Esophagus (tissue), 2 donors: ENCODE results near the gene SETDB2. TPM values are rescaled to one million over a fixed set of nuclear protein-coding genes. Genes with fewer than 3 reads are reported as not detected.
A peak's percentile ranks its signal among the peaks of the same experiment; 100 is the strongest.

Experiments
- H3K27ac ChIP-seq, 2 donors: one replicate each; pipeline ENCODE4 v1.5.1; 2013; ENCODE audit warnings: low read depth in 2 of 2, mild to moderate bottlenecking in 2 of 2, inconsistent platforms in 1 of 2, low read length in 1 of 2, moderate library complexity in 1 of 2
- H3K27me3 ChIP-seq, 2 donors: one replicate each; pipeline ENCODE4 v1.6.1; 2013; ENCODE audit warnings: low read length in 2 of 2, control low read depth in 1 of 2, mild to moderate bottlenecking in 1 of 2; ENCODE audit not compliant: insufficient read depth in 2 of 2, control insufficient read depth in 1 of 2
- H3K36me3 ChIP-seq, 2 donors: one replicate each; pipeline ENCODE4 v1.6.1; 2013; ENCODE audit warnings: low read length in 1 of 2; ENCODE audit not compliant: control insufficient read depth in 2 of 2, insufficient read depth in 2 of 2
- H3K4me1 ChIP-seq, 2 donors: one replicate each; pipeline ENCODE4 v1.6.1; 2013; ENCODE audit warnings: low read length in 1 of 2; ENCODE audit not compliant: control insufficient read depth in 2 of 2, insufficient read depth in 2 of 2
- H3K4me3 ChIP-seq, 2 donors: one replicate each; pipeline ENCODE4 v1.5.1; 2013; ENCODE audit warnings: low read length in 2 of 2, mild to moderate bottlenecking in 2 of 2, low read depth in 1 of 2, moderate library complexity in 1 of 2
- H3K9me3 ChIP-seq, 2 donors: one replicate each; pipeline ENCODE4 v1.6.1; 2013; ENCODE audit warnings: mild to moderate bottlenecking in 2 of 2, low read depth in 1 of 2, low read length in 1 of 2, moderate library complexity in 1 of 2; ENCODE audit not compliant: control insufficient read depth in 2 of 2, insufficient read depth in 1 of 2
- WGBS, 2 donors: extraction: QIAGEN DNeasy Blood & Tissue Kit; methylation state at CpG; one replicate each; pipeline ENCODE4 v1.1.7; 2013; 5-methylcytosine and 5-hydroxymethylcytosine counted together
- polyA plus RNA-seq, 2 donors: library from polyadenylated mRNA; stranded (reverse); fragments of 200-250 nt; gene quantifications; one replicate each; pipeline ENCODE4 v1.2.3, GENCODE V29; 2013
- donor health status: healthy with polysubstance abuse.
- donor health status: Bipolar disorder and iron deficiency.

The SETDB2 gene
- 1 to 10 TPM; 2.0 to 2.1 TPM for polyA plus RNA-seq

GRCh38 chr13:49443704-49444523, at the start of gene SETDB2, which contains the start of gene CAB39L:
Gene SETDB2, plus strand, starts transcription at chr13:49444274. Its CDS starts 7,620 bp downstream, at chr13:49451894.
Gene CAB39L, minus strand, starts transcription at chr13:49444064. Its CDS starts 61,154 bp downstream, at chr13:49382910.
- WGBS, 2 donors, result 0% methylated on average over 53 of the region's 53 CpGs
- Histone ChIP-seq H3K4me1 (no peaks in the 10 kb centered on the region), H3K36me3 (no peaks in the 10 kb centered on the region), H3K27ac (peak within 1 kb of the TSS; percentile 94 to 99), H3K27me3 (no peaks in the 10 kb centered on the region), H3K4me3 (peak within 1 kb of the TSS; percentile 72 to 81), H3K9me3 (no peaks in the 10 kb centered on the region)

GRCh38 chr13:49395451-49395865, 48.6 kb upstream of the SETDB2 start:
- no peaks in the 10 kb centered on the region for H3K9me3 ChIP-seq
- WGBS, 2 donors, result 27 to 39% methylated on average over 1 of the region's 1 CpG
- no peaks in the 10 kb centered on the region for H3K27me3 ChIP-seq
- no peak overlapping the region for H3K4me3 ChIP-seq
- no peaks in the 10 kb centered on the region for H3K4me1 ChIP-seq
- no peak overlapping the region for H3K27ac ChIP-seq
- no peaks in the 10 kb centered on the region for H3K36me3 ChIP-seq

- no peaks in the 10 kb centered on the region for H3K36me3 ChIP-seq
- no peak overlapping the region for H3K4me3 ChIP-seq
- H3K4me1 ChIP-seq, result no peaks in the 10 kb centered on the region
- 68 to 81% methylated on average over 1 of the region's 1 CpG for WGBS, 2 donors
- no peaks in the 10 kb centered on the region for H3K9me3 ChIP-seq
- H3K27me3 ChIP-seq, result no peaks in the 10 kb centered on the region
- no peak overlapping the region for H3K27ac ChIP-seq
Observed at GRCh38 chr13:49395878-49396380, 48.1 kb upstream of the SETDB2 start.

GRCh38 chr13:49399801-49400472, 44.1 kb upstream of the SETDB2 start:
- 22 to 39% methylated on average over 1 of the region's 1 CpG for WGBS, 2 donors

GRCh38 chr13:49400755-49401659, 43.1 kb upstream of the SETDB2 start:
- H3K4me1 ChIP-seq, result no peaks in the 10 kb centered on the region
- no peaks in the 10 kb centered on the region for H3K9me3 ChIP-seq
- WGBS, 2 donors, result 17 to 18% methylated on average over 7 of the region's 7 CpGs
- no peaks in the 10 kb centered on the region for H3K27me3 ChIP-seq
- no peaks in the 10 kb centered on the region for H3K36me3 ChIP-seq
- H3K27ac ChIP-seq, result peak overlapping the region; percentile 66 to 82
- peak overlapping the region; percentile 1 to 61 for H3K4me3 ChIP-seq

More at GRCh38 chr13:49399801-49400472, 44.1 kb upstream of the SETDB2 start:
- Histone ChIP-seq H3K27me3 (no peaks in the 10 kb centered on the region), H3K4me1 (no peaks in the 10 kb centered on the region), H3K36me3 (no peaks in the 10 kb centered on the region), H3K27ac (peak overlapping the region in 1 of 2 donors; percentile 47), H3K9me3 (no peaks in the 10 kb centered on the region), H3K4me3 (peak overlapping the region in 1 of 2 donors; percentile 54)

GRCh38 chr13:49403996-49404702, 39.9 kb upstream of the SETDB2 start:
- Histone ChIP-seq H3K4me1 (no peaks in the 10 kb centered on the region), H3K9me3 (no peaks in the 10 kb centered on the region), H3K27me3 (no peaks in the 10 kb centered on the region), H3K36me3 (no peaks in the 10 kb centered on the region), H3K27ac (no peak overlapping the region), H3K4me3 (no peak overlapping the region)
- 80 to 88% methylated on average over 7 of the region's 7 CpGs for WGBS, 2 donors

- 74 to 78% methylated on average over 1 of the region's 1 CpG for WGBS, 2 donors
- Histone ChIP-seq H3K9me3 (no peaks in the 10 kb centered on the region), H3K36me3 (no peaks in the 10 kb centered on the region), H3K27me3 (no peaks in the 10 kb centered on the region), H3K4me1 (no peaks in the 10 kb centered on the region), H3K27ac (no peak overlapping the region), H3K4me3 (no peak overlapping the region)
Observed at GRCh38 chr13:49404703-49405020, 39.4 kb upstream of the SETDB2 start.

GRCh38 chr13:49407068-49407467, 37.0 kb upstream of the SETDB2 start:
- Histone ChIP-seq H3K4me3 (no peak overlapping the region), H3K27me3 (no peaks in the 10 kb centered on the region), H3K4me1 (no peaks in the 10 kb centered on the region), H3K36me3 (no peaks in the 10 kb centered on the region), H3K9me3 (no peaks in the 10 kb centered on the region), H3K27ac (no peak overlapping the region)
- 95 to 100% methylated on average over 1 of the region's 1 CpG for WGBS, 2 donors
